HUES48 (cell line): ENCODE results near the gene VSTM2B.
A peak's percentile ranks its signal among the peaks of the same experiment; 100 is the strongest.

Experiments used
- H3K27ac ChIP-seq: one replicate; pipeline ENCODE4 v1.7.0; 2013; ENCODE audit warnings: low read depth, low read length, inconsistent platforms
- H3K27me3 ChIP-seq: 2 replicates; pipeline ENCODE4 v1.6.1; 2013; ENCODE audit warnings: mild to moderate bottlenecking, low read length; ENCODE audit not compliant: control insufficient read depth, insufficient read depth
- H3K36me3 ChIP-seq: 2 replicates; pipeline ENCODE4 v1.6.1; 2013; ENCODE audit warnings: low read length; ENCODE audit not compliant: control insufficient read depth, insufficient read depth
- H3K4me1 ChIP-seq: 2 replicates; pipeline ENCODE4 v1.6.1; 2013; ENCODE audit warnings: mild to moderate bottlenecking, low read length; ENCODE audit not compliant: control insufficient read depth, insufficient read depth
- H3K4me3 ChIP-seq: 2 replicates; pipeline ENCODE4 v1.5.1; 2013; ENCODE audit warnings: mild to moderate bottlenecking, low read depth, low read length
- H3K9ac ChIP-seq: 2 replicates; pipeline ENCODE4 v1.6.1; 2013; ENCODE audit warnings: mild to moderate bottlenecking, low read depth, low read length, moderate library complexity
- H3K9me3 ChIP-seq: 2 replicates; pipeline ENCODE4 v1.6.1; 2013; ENCODE audit warnings: low read length; ENCODE audit not compliant: control insufficient read depth, insufficient read depth

Gene VSTM2B

GRCh38 chr19:29516358-29516725 is 9.5 kb upstream of the VSTM2B start:
- no peak overlapping the region for H3K9ac ChIP-seq
- H3K4me3 ChIP-seq, result no peak overlapping the region
- H3K36me3 ChIP-seq, result no peaks in the 10 kb centered on the region
- H3K27me3 ChIP-seq, result peaks cover 11% of the 10 kb centered on the region
- no peaks in the 10 kb centered on the region for H3K4me1 ChIP-seq
- H3K9me3 ChIP-seq, result no peaks in the 10 kb centered on the region
- H3K27ac ChIP-seq, result no peak overlapping the region

GRCh38 chr19:29516821-29517395 is 8.9 kb upstream of the VSTM2B start:
- no peak overlapping the region for H3K4me3 ChIP-seq
- H3K4me1 ChIP-seq, result no peaks in the 10 kb centered on the region
- H3K36me3 ChIP-seq, result no peaks in the 10 kb centered on the region
- H3K9me3 ChIP-seq, result no peaks in the 10 kb centered on the region
- no peak overlapping the region for H3K9ac ChIP-seq
- H3K27me3 ChIP-seq, result peaks cover 16% of the 10 kb centered on the region
- no peak overlapping the region for H3K27ac ChIP-seq

GRCh38 chr19:29517412-29517811 is 8.4 kb upstream of the VSTM2B start:
- H3K9me3 ChIP-seq, result no peaks in the 10 kb centered on the region
- no peaks in the 10 kb centered on the region for H3K4me1 ChIP-seq
- H3K27ac ChIP-seq, result no peak overlapping the region
- peaks cover 21% of the 10 kb centered on the region for H3K27me3 ChIP-seq
- H3K9ac ChIP-seq, result no peak overlapping the region
- no peaks in the 10 kb centered on the region for H3K36me3 ChIP-seq
- no peak overlapping the region for H3K4me3 ChIP-seq

- Histone ChIP-seq H3K9ac (no peak overlapping the region), H3K27me3 (peaks cover 26% of the 10 kb centered on the region), H3K4me3 (no peak overlapping the region), H3K36me3 (no peaks in the 10 kb centered on the region), H3K9me3 (no peaks in the 10 kb centered on the region), H3K27ac (no peak overlapping the region), H3K4me1 (no peaks in the 10 kb centered on the region)
Observed at GRCh38 chr19:29517946-29518345, 7.8 kb upstream of the VSTM2B start.

- peaks cover 38% of the 10 kb centered on the region for H3K27me3 ChIP-seq
- no peak overlapping the region for H3K9ac ChIP-seq
- no peak overlapping the region for H3K4me3 ChIP-seq
- H3K27ac ChIP-seq, result no peak overlapping the region
- peaks cover 5% of the 10 kb centered on the region; the same call in 1 of the 2 replicates for H3K4me1 ChIP-seq
- no peaks in the 10 kb centered on the region for H3K9me3 ChIP-seq
- no peaks in the 10 kb centered on the region for H3K36me3 ChIP-seq
Observed at GRCh38 chr19:29519146-29519545, 6.6 kb upstream of the VSTM2B start.

GRCh38 chr19:29519931-29520330 is 5.9 kb upstream of the VSTM2B start:
- Histone ChIP-seq H3K27ac (no peak overlapping the region), H3K4me3 (no peak overlapping the region), H3K9ac (no peak overlapping the region), H3K4me1 (peaks cover 10% of the 10 kb centered on the region; the same call in 1 of the 2 replicates), H3K36me3 (no peaks in the 10 kb centered on the region), H3K27me3 (peaks cover 46% of the 10 kb centered on the region), H3K9me3 (no peaks in the 10 kb centered on the region)

- Histone ChIP-seq H3K9me3 (no peaks in the 10 kb centered on the region), H3K4me3 (no peak overlapping the region), H3K27me3 (peaks cover 50% of the 10 kb centered on the region), H3K9ac (no peak overlapping the region), H3K36me3 (no peaks in the 10 kb centered on the region), H3K27ac (no peak overlapping the region), H3K4me1 (peaks cover 10% of the 10 kb centered on the region; the same call in 1 of the 2 replicates)
Observed at GRCh38 chr19:29520390-29520789, 5.4 kb upstream of the VSTM2B start.

- Histone ChIP-seq H3K9ac (no peak overlapping the region), H3K9me3 (no peaks in the 10 kb centered on the region), H3K36me3 (no peaks in the 10 kb centered on the region), H3K4me3 (no peak overlapping the region), H3K27ac (no peak overlapping the region), H3K4me1 (peaks cover 10% of the 10 kb centered on the region; the same call in 1 of the 2 replicates), H3K27me3 (peaks cover 59% of the 10 kb centered on the region)
Observed at GRCh38 chr19:29521291-29522075, 4.3 kb upstream of the VSTM2B start.

- Histone ChIP-seq H3K36me3 (no peaks in the 10 kb centered on the region), H3K9me3 (no peaks in the 10 kb centered on the region), H3K27ac (no peak overlapping the region), H3K27me3 (peaks cover 80% of the 10 kb centered on the region), H3K4me1 (peaks cover 10% of the 10 kb centered on the region; the same call in 1 of the 2 replicates), H3K4me3 (no peak overlapping the region), H3K9ac (no peak overlapping the region)
Observed at GRCh38 chr19:29523568-29523967, 2.2 kb upstream of the VSTM2B start.

- Histone ChIP-seq H3K27me3 (peaks cover 88% of the 10 kb centered on the region), H3K4me1 (peaks cover 10% of the 10 kb centered on the region; the same call in 1 of the 2 replicates), H3K9ac (no peak overlapping the region), H3K27ac (no peak overlapping the region), H3K9me3 (no peaks in the 10 kb centered on the region), H3K4me3 (peak overlapping the region; percentile 70), H3K36me3 (no peaks in the 10 kb centered on the region)
Observed at GRCh38 chr19:29524201-29524911, 1.4 kb upstream of the VSTM2B start.
